ENCODE data around the gene NR6A1. TPM values are rescaled to one million over a fixed set of nuclear protein-coding genes. Genes with fewer than 3 reads are reported as not detected.

Gene NR6A1
- total RNA-seq, 1 donor from 2014 or later: 2.3 TPM

DNA sequence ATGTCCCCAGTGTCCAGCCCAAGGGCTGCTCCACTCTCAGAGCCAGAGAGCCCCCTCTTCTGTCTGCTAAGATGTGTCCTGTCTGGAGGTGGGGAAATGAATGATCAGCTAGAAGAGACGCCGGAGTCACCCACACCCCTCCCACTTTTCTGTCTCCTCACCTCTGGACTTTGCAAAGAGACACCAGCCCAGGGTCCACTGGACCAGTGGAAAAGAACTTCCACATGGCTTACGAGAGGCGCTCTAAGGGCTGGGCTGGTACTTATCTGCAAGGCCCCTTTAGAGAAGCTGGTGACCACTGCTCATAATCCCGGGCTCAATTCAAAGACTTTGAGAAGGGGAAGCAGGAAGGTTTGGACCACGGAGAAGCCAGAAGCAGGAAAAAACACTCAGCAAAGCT, 273.1 kb downstream of the NR6A1 start:
- H3K4me3 Mint-ChIP-seq: no peak overlapping the region
- no peak overlapping the region for H3K27ac Mint-ChIP-seq
- H3K4me1 Mint-ChIP-seq: peaks cover 13% of the 10 kb centered on the region
- no peaks in the 10 kb centered on the region for H3K36me3 Mint-ChIP-seq (ENCODE audit: low read depth)
- intact Hi-C loops (cut with micrococcal nuclease): no loop called here
- no peaks in the 10 kb centered on the region for H3K9me3 Mint-ChIP-seq
- DNase-seq: no peak
- H3K27me3 Mint-ChIP-seq: peaks cover 10% of the 10 kb centered on the region

DNA sequence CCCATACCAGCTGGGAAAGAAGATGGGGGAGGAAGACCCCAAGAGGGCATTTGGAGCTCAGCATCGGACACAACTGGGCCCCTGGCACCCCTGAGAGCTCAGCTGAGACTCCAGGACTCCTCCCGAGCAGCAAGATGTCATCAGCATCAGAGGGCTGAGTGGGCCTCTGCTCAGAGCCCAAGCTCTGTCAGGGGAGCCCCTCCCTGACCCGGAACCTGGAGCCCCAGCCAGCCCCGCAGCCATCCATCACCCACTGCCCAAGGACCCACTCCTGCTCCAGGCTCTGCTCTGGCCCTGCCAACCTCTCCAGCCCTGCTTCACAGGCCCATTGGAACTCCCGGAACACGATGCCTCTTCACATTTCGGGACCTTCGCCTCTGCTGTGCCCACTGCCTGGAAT, 273.7 kb downstream of the NR6A1 start:
- Mint-ChIP-seq H3K27ac (no peak overlapping the region), H3K4me3 (no peak overlapping the region), H3K36me3 (ENCODE audit: low read depth) (no peaks in the 10 kb centered on the region), H3K27me3 (peaks cover 8% of the 10 kb centered on the region), H3K4me1 (peaks cover 13% of the 10 kb centered on the region), H3K9me3 (no peaks in the 10 kb centered on the region)
- DNase-seq: no peak
- intact Hi-C loops (cut with micrococcal nuclease): no loop called here

DNA sequence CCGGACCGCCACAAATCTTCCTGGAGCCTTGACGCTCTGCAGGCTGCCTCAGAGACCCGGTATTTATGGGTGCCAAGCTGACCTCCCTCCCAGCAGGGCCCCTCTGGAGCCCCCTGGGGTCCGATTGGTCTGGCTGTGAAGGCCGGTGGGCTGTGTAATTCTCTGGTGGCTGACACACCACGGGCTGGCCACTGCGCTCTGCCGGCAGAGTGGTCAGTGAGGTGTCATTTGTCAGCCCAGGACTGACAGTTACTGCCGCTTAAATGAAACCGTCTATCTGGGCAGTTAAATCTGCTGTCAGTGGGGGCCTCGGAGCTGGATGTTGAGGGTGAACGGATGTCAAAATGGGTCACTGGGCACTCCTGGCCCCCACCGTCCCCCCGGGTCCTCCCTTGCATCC, 274.6 kb downstream of the NR6A1 start:
- H3K27me3 Mint-ChIP-seq: peaks cover 3% of the 10 kb centered on the region
- intact Hi-C loops (cut with micrococcal nuclease): no loop called here
- no peaks in the 10 kb centered on the region for H3K36me3 Mint-ChIP-seq (ENCODE audit: low read depth)

DNA sequence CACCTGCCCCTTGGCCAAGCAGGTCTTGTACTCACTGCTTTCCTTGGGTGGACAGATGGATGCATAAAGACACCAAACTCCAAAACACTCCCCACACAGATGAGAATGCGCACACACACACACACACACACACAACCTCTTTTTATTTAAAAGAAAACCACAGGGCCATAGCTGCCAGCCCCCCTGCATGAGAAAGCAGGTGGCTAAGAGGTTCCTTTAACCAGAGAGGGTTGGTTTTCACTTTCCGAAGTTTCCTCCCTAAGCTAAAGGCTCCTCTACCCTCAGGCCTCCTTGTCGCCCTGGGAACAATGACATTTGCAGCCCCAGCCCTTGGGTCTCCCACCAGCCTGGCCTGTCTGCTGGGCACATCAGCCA, 275.0 kb downstream of the NR6A1 start:
- Mint-ChIP-seq H3K4me3 (no peak overlapping the region), H3K4me1 (peaks cover 13% of the 10 kb centered on the region), H3K27me3 (peaks cover 3% of the 10 kb centered on the region), H3K27ac (no peak overlapping the region), H3K36me3 (ENCODE audit: low read depth) (no peaks in the 10 kb centered on the region), H3K9me3 (no peaks in the 10 kb centered on the region)
- DNase-seq: no peak
- intact Hi-C loops (cut with micrococcal nuclease): no loop called here

More for the DNA sequence above, 274.6 kb downstream of the NR6A1 start:
- peaks cover 13% of the 10 kb centered on the region for H3K4me1 Mint-ChIP-seq
- DNase-seq: no peak
- no peak overlapping the region for H3K4me3 Mint-ChIP-seq
- no peak overlapping the region for H3K27ac Mint-ChIP-seq
- H3K9me3 Mint-ChIP-seq: no peaks in the 10 kb centered on the region

DNA sequence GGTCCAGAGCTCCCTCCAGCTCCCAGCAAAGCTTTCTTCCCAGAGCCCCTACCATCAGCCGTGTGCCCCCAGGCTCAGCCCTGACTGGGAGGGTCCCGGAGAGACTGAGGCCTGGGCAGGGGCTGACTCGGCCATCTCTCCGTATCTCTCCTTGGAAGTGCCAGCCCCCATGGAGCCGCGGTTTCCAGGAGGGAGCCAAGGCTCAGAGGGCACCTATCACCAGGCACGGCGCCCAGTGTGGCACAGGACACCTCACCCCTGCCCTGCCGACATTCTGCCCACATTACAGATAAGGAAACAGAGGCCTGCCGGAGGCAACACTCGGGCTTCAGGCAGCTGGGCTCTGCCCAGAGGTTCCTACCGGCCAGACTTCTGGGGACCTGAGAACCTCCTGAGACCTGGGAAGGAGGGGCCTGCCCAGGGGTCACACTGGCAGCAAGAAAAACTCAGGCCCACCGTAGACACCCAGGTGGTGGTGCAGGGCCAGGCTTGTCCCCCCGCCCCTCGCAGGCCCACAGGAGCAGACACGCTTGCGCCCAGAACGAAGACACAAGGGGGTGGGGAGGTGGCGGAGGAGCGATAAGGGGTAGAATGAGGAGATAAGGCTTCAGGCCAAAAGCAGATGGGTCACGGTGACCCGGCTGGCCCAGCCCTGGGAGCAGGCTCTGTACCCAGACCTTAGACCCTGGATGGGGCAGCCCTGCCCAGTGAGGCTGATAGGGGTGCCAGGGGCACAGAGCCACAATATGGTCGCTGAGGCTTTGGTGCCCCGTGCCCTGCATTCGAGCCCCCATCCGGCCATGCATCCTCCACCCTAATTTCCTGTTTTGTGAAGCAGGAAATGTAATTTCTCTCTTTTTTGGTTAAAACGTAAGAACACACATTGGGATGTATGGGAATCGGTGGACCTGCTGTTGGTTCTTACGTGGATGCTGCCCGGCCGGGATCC, 275.7 kb downstream of the NR6A1 start:
- Mint-ChIP-seq H3K4me3 (no peak overlapping the region), H3K27me3 (no peaks in the 10 kb centered on the region), H3K36me3 (ENCODE audit: low read depth) (no peaks in the 10 kb centered on the region), H3K9me3 (no peaks in the 10 kb centered on the region), H3K4me1 (peaks cover 10% of the 10 kb centered on the region), H3K27ac (no peak overlapping the region)
- no peak for DNase-seq
- intact Hi-C loops (cut with micrococcal nuclease): no loop called here

DNA sequence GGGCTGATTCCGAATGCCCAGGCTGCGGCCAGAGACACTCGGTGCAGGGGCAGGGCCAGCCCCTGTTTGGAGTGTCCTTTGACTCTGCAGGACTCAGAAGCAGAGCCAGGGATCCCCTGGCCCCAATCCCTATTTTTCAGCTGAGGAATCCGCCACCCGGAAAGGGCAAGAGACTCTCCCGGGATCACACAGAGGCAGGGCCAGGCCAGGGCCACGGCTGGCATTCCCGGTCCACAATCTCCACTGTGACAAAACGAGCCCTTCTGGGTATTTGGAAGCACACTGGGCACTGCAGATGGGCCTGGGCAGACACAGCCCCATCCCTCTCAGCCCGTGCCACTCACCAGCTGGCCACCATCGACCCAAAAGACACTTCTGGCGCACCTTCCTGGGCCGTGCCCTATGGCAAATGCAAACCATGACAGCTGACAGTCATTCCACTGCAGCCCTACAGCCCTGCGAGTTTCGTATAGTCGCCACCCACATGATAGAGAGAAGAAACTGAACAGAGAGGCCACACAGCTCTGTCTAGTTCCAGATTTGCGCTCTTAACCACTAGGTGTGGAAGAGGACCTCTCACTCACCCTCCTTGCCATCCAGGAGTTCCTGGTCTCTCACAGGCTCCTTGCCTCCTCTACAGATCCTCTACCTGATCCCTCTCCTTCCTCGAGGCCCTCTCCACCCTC, 277.2 kb downstream of the NR6A1 start:
- Mint-ChIP-seq H3K36me3 (ENCODE audit: low read depth) (no peaks in the 10 kb centered on the region), H3K27ac (no peak overlapping the region), H3K27me3 (no peaks in the 10 kb centered on the region), H3K4me3 (no peak overlapping the region), H3K9me3 (no peaks in the 10 kb centered on the region), H3K4me1 (peaks cover 3% of the 10 kb centered on the region)
- DNase-seq: no peak
- intact Hi-C loops (cut with micrococcal nuclease): no loop called here

DNA sequence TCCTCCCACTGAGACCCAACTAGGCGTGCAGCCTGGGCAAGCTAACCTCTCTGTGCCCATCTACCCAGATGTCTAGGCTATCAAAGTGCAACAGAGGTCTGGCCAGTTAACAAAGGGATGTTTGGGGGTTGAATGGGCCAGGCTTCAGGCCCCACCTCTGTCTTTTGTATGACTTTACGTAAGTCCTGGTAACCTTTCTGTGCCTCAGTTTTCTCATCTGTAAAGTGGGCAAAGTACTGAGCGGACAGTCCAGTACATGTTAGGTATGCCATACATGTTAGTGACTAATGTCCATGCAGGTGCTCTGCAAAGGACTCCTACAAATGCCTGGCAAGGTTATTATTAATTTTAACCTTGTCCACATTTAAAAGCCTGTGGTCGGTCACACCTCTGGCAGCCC, 277.9 kb downstream of the NR6A1 start:
- no peak for DNase-seq
- H3K4me1 Mint-ChIP-seq: peaks cover 3% of the 10 kb centered on the region
- H3K27me3 Mint-ChIP-seq: no peaks in the 10 kb centered on the region
- no peaks in the 10 kb centered on the region for H3K36me3 Mint-ChIP-seq (ENCODE audit: low read depth)
- intact Hi-C loops (cut with micrococcal nuclease): no loop called here
- H3K4me3 Mint-ChIP-seq: no peak overlapping the region
- no peak overlapping the region for H3K27ac Mint-ChIP-seq
- no peaks in the 10 kb centered on the region for H3K9me3 Mint-ChIP-seq

DNA sequence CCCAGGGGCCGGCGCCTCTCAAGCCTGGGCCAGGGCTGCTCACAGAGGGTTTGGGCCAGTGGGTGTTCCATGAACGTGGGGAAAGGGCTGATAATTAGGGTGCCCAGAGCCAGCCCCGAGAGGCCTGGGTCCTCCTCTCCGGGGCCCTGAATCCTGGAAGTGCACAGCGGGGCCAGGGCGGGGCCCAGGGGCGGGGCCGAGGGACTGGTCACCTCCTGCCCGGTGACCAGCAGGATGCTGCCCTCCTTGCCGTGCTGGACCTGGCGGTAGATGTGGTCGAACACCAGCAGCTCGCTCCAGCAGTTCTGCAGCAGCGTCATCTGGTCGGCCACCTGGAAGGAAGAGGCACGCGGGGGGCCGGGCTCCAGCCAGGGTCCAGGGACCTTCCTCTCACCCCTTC, 278.3 kb downstream of the NR6A1 start:
- no peak for DNase-seq
- Mint-ChIP-seq H3K27me3 (no peaks in the 10 kb centered on the region), H3K4me1 (peaks cover 3% of the 10 kb centered on the region), H3K9me3 (no peaks in the 10 kb centered on the region), H3K27ac (peak overlapping the region; percentile 31), H3K36me3 (ENCODE audit: low read depth) (no peaks in the 10 kb centered on the region), H3K4me3 (no peak overlapping the region)
- intact Hi-C loops (cut with micrococcal nuclease): no loop called here

DNA sequence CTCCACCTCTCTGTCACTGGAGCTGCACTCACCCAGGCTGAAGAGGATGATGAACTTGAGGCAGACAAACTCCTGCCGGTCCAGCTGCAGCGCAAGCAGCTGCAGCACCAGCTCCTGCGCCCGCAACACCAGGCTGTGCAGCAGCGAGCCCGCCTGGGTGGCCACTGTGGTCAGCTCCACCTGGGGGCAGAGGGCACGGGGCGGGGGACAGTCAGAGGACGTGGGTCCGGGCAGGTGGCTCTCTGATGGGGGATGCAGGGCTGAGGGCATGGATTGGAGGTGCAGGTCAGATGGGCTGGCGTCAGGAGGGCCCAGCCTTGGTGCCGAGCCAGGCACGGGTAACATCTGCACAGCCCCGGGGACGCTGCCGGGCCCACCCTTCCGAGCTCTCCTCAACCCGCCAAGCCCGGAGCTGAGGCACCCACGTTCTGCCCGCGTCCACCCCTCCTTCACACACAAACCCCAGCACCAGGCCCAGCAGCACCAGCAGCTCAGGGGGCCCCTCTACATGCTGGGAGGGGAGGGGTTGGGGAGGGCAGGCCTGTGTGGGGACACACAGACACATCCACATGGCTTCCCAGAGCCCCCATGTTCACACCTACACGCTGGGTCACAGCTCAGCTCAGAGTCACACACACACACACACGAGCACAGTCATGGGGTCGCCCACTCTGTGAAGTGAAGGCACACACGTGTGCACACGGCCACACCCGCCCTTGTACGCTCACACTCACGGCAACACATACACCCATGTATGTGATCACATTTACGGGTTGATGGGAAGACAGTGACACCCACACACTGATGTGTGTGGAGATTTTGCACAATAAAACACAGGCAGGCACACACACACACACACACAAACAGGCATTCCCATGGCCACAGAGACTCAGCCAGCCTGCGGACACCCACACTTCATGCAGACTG, 279.8 kb downstream of the NR6A1 start:
- H3K4me3 Mint-ChIP-seq: no peak overlapping the region
- intact Hi-C loops (cut with micrococcal nuclease): no loop called here
- DNase-seq: no peak
- H3K9me3 Mint-ChIP-seq: no peaks in the 10 kb centered on the region
- peaks cover 3% of the 10 kb centered on the region for H3K4me1 Mint-ChIP-seq
- no peaks in the 10 kb centered on the region for H3K27me3 Mint-ChIP-seq
- no peaks in the 10 kb centered on the region for H3K36me3 Mint-ChIP-seq (ENCODE audit: low read depth)
- H3K27ac Mint-ChIP-seq: no peak overlapping the region

DNA sequence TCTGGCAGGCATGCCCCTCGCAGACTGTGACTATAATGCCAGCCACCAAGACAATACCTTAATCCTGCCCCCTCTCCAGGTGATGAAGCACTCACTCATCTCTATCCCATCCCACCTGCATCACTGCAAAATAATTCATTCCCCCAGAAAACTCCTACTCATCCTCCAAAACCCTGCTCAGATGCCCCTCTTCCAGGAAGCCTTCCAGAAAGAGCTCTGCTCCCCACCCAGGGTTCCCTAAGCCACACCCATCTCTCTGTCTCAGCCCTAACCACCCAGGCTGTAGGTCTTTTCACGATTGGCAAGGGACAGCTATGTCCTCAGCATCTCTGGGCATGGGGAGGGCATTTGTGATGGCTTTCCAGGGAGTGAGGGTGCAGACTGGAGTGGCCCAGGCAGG, 281.1 kb downstream of the NR6A1 start:
- no peak overlapping the region for H3K4me3 Mint-ChIP-seq
- intact Hi-C loops (cut with micrococcal nuclease): no loop called here
- H3K27me3 Mint-ChIP-seq: no peaks in the 10 kb centered on the region
- DNase-seq: no peak
- H3K36me3 Mint-ChIP-seq (ENCODE audit: low read depth): no peaks in the 10 kb centered on the region
- no peaks in the 10 kb centered on the region for H3K9me3 Mint-ChIP-seq
- H3K4me1 Mint-ChIP-seq: no peaks in the 10 kb centered on the region
- H3K27ac Mint-ChIP-seq: no peak overlapping the region

DNA sequence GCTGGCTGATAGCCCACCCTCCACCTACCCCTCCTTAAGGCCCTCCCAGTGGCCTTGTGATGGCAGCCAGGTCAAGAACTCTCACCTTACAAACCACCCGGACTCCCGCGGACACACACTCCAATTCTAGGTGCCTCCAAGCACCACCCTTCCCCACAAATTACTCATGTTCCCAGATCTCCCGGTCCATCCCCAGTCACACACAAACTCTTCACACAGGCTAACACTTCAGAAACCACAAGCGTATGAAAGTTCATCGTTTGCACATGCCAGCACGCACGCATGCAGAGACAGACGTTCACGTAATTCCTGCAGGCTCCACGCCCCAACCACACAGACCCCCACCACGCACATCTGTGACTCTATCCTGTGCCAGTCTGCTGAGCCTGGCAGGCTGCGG, 281.9 kb downstream of the NR6A1 start:
- H3K27me3 Mint-ChIP-seq: no peaks in the 10 kb centered on the region
- no peak for DNase-seq
- no peaks in the 10 kb centered on the region for H3K9me3 Mint-ChIP-seq
- H3K27ac Mint-ChIP-seq: no peak overlapping the region
- intact Hi-C loops (cut with micrococcal nuclease): no loop called here
- no peak overlapping the region for H3K4me3 Mint-ChIP-seq
- no peaks in the 10 kb centered on the region for H3K4me1 Mint-ChIP-seq
- no peaks in the 10 kb centered on the region for H3K36me3 Mint-ChIP-seq (ENCODE audit: low read depth)

DNA sequence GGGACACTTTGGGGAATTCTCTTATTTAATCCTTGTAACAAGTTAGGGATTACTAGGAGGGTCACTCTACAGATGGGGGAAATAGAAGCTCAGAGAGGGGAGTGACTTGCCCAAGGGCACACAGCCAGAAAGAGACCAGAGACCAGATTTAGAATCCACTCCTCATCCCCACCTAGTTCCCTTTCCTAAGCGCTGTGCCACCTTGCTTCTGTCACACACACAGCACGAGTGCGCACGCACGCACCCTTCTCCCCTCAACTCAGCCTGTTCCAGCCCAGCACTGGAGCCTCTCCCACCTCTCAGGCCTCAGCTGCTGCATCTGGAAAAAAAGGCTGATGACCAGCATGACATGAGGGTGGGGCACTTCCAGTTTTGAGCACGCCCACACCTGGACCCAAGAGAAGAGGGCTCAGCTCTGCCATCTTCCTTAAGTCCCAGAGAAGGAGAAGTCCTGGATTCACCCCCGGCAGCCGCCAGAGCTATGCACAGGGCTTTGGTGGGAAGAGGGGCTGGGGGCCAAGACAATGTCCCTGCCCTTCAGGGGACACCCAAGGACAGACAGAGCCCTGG, 282.4 kb downstream of the NR6A1 start:
- Mint-ChIP-seq H3K9me3 (no peaks in the 10 kb centered on the region), H3K27me3 (no peaks in the 10 kb centered on the region), H3K27ac (no peak overlapping the region), H3K36me3 (ENCODE audit: low read depth) (no peaks in the 10 kb centered on the region), H3K4me3 (no peak overlapping the region), H3K4me1 (no peaks in the 10 kb centered on the region)
- intact Hi-C loops (cut with micrococcal nuclease): no loop called here
- no peak for DNase-seq

DNA sequence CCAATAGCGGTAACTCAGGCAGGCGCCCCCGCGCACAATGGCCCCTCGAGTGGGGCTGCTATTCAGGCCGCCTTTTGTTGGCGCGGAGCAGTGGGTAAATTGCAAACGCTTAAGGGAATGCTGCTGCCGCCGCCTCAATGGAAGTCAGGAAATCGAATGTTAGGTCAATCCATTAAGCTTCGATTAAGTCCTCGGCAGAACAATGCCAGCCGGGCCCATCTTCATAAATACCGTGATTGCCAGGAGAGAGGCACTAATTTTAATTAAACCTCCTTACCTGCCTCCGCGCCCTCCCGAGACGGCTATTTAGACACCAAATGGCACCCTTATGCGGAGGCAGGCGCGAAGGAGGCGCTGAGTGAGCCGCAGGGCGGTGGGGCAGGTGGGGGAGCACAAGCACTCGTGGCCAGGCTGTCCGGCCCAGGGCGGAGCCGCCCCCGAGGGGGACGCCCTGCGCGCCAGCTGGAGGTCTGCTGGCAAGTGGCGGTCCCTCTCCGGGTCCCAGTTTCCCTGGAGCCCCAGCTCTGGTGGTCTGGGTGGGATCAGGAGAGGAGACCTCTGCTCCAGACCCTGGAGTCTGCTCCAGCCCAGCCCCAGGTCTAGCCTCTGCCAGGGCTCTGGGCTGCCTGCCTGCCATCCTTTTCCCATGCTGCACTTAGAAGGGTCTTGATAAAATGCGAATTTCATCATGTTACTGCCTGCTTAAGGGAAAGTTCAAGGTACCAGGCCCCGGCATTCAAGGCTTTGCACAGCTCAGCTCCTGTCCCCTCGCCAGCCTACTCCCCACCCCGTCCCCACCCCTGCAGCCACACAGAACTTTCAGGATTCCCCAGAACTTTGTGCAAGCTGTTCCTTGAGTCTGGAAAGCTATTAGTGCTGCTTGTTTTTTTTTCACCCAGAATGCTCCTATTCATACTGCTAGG, 283.6 kb downstream of the NR6A1 start:
- Mint-ChIP-seq H3K4me1 (no peaks in the 10 kb centered on the region), H3K9me3 (no peaks in the 10 kb centered on the region), H3K4me3 (no peak overlapping the region), H3K27me3 (no peaks in the 10 kb centered on the region), H3K36me3 (ENCODE audit: low read depth) (no peaks in the 10 kb centered on the region), H3K27ac (no peak overlapping the region)
- intact Hi-C loops (cut with micrococcal nuclease): no loop called here
- no peak for DNase-seq
